B cell (primary cell): Measurements from ENCODE around the gene CLIP4.

ENCODE experiments used
- CTCF ChIP-seq: fragments of 200-600 bp; IDR thresholded peaks from one replicate; pipeline ENCODE4 v1.8.0; 2022; ENCODE audit warnings: antibody characterized with exemption, mild to moderate bottlenecking
- EZH2 ChIP-seq: IDR thresholded peaks from 2 replicates; pipeline ENCODE4 v1.6.1; 2012; ENCODE audit warnings: borderline replicate concordance, low read depth, mild to moderate bottlenecking, moderate library complexity, low read length; ENCODE audit not compliant: insufficient read depth, poor library complexity, severe bottlenecking

DNA sequence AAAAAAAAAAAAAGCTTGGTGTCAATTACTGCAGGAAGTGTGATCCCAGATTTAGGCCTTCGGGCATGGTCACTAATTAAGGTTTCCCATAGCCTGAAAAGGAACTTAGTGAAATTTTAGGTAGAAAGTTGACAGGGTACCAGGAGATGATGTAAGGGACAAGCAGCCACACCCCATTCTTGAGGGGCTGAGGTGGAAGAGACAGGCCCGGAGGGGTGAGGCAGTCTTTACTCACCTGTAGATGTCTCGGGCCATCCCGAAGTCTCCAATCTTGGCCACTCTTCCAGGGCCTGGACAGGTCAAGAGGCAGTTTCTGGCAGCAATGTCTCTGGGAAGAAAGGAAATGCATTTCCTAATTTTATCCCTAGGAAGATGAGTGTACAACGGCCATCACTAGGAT, 94.3 kb downstream of the CLIP4 start:
- no peak for TF ChIP-seq EZH2
- no peak for TF ChIP-seq CTCF
